GM23338 (cell line): ENCODE results near the gene HNRNPA2B1. TPM values are rescaled to one million over a fixed set of nuclear protein-coding genes. Genes with fewer than 3 reads are reported as not detected.
A peak's percentile ranks its signal among the peaks of the same experiment; 100 is the strongest.
"Not testable (repeated sequence)": the region's sequence is repeated elsewhere in the genome, so short reads cannot be mapped to it uniquely, and the experiment has no call there.

Source experiments
- ATAC-seq: fragments of 200-7000 bp; cut with Tn5 transposase; 3 replicates; pipeline ENCODE4 v1.9.1; 2020
- DNase-seq: peaks from one replicate; pipeline ENCODE4 v3.0.0-alpha.2; 2015; ENCODE audit warnings: low spot score
- H2AFZ ChIP-seq: fragments of 200-600 bp; sonication (generic); 2 replicates; pipeline ENCODE4 v1.8.0; 2016; ENCODE audit warnings: antibody characterized with exemption, mild to moderate bottlenecking, moderate library complexity
- H3F3A ChIP-seq: fragments of 200-600 bp; sonication (generic); replicated peaks from 2 replicates; pipeline ENCODE4 v1.8.0; 2017; ENCODE audit warnings: antibody characterized with exemption, mixed run types, low read depth
- H3K27ac ChIP-seq: fragments of 200-600 bp; sonication (generic); 2 replicates; pipeline ENCODE4 v1.6.1; 2016; ENCODE audit warnings: low read depth
- H3K27me3 ChIP-seq: fragments of 200-600 bp; sonication (generic); 2 replicates; pipeline ENCODE4 v1.8.0; 2016; ENCODE audit warnings: mild to moderate bottlenecking, mixed run types, moderate library complexity; ENCODE audit not compliant: insufficient read depth
- H3K36me3 ChIP-seq: fragments of 200-600 bp; sonication (generic); 2 replicates; pipeline ENCODE4 v1.8.0; 2016; ENCODE audit warnings: mild to moderate bottlenecking; ENCODE audit not compliant: insufficient read depth
- H3K4me1 ChIP-seq: fragments of 200-600 bp; sonication (generic); 2 replicates; pipeline ENCODE4 v1.8.0; 2016; ENCODE audit warnings: mild to moderate bottlenecking, moderate library complexity; ENCODE audit not compliant: insufficient read depth
- H3K4me2 ChIP-seq: fragments of 200-600 bp; sonication (generic); 2 replicates; pipeline ENCODE4 v1.7.1; 2017; ENCODE audit warnings: mixed run types
- H3K4me3 ChIP-seq: fragments of 200-600 bp; sonication (generic); 2 replicates; pipeline ENCODE4 v1.6.1; 2016; ENCODE audit warnings: mixed run types
- H3K79me2 ChIP-seq: fragments of 200-600 bp; sonication (generic); replicated peaks from 2 replicates; pipeline ENCODE4 v1.8.0; 2017; ENCODE audit warnings: mild to moderate bottlenecking; ENCODE audit not compliant: insufficient read depth
- H3K9me2 ChIP-seq: fragments of 200-600 bp; sonication (generic); 2 replicates; pipeline ENCODE4 v1.8.0; 2017; ENCODE audit not compliant: insufficient read depth
- H4K20me1 ChIP-seq: fragments of 200-600 bp; sonication (generic); replicated peaks from 2 replicates; pipeline ENCODE4 v1.8.0; 2017; ENCODE audit warnings: mild to moderate bottlenecking; ENCODE audit not compliant: insufficient read depth
- H3K27ac Mint-ChIP-seq: 2 replicates; pipeline ENCODE4 v1.8.0; 2020; ENCODE audit warnings: inconsistent platforms, mild to moderate bottlenecking, moderate library complexity, mixed read lengths
- H3K27me3 Mint-ChIP-seq: 3 replicates; pipeline ENCODE4 v1.8.0; 2022; ENCODE audit warnings: low read depth, mild to moderate bottlenecking, moderate library complexity, mixed read lengths, inconsistent platforms; ENCODE audit not compliant: insufficient read depth, poor library complexity
- H3K36me3 Mint-ChIP-seq: 3 replicates; pipeline ENCODE4 v1.8.0; 2021; ENCODE audit warnings: low read depth, mild to moderate bottlenecking, inconsistent platforms, moderate library complexity, mixed read lengths
- H3K4me1 Mint-ChIP-seq: 3 replicates; pipeline ENCODE4 v1.8.0; 2020; ENCODE audit warnings: mild to moderate bottlenecking, inconsistent platforms, mixed read lengths
- H3K4me3 Mint-ChIP-seq: 3 replicates; pipeline ENCODE4 v1.8.0; 2021; ENCODE audit warnings: moderate library complexity, mild to moderate bottlenecking, inconsistent platforms, mixed read lengths
- H3K9me3 Mint-ChIP-seq: 3 replicates; pipeline ENCODE4 v1.8.0; 2020; ENCODE audit warnings: moderate library complexity, mild to moderate bottlenecking, inconsistent platforms, mixed read lengths
- CTCF ChIP-seq, 2 experiments: fragments of 200-600 bp in 1 of 2; sonication (generic) in 1 of 2; conservative IDR thresholded peaks; 2 replicates each; pipeline versions ENCODE4 v1.5.1 to v1.6.1; 2016 to 2017; ENCODE audit warnings: antibody characterized with exemption in 2 of 2, low read depth in 2 of 2, mild to moderate bottlenecking in 2 of 2, moderate library complexity in 1 of 2
- EZH2 ChIP-seq: fragments of 200-600 bp; sonication (generic); IDR thresholded peaks from one replicate; pipeline ENCODE4 v1.8.0; 2017; ENCODE audit warnings: antibody characterized with exemption, mild to moderate bottlenecking, low read depth; ENCODE audit not compliant: unreplicated experiment
- NANOG ChIP-seq: IDR thresholded peaks from 2 replicates; pipeline ENCODE4 v1.6.1; 2016; ENCODE audit warnings: antibody characterized with exemption, borderline replicate concordance
- REST ChIP-seq: IDR thresholded peaks from one replicate; pipeline ENCODE4 v1.6.1; 2018; ENCODE audit warnings: antibody characterized with exemption; ENCODE audit not compliant: unreplicated experiment
- STAT1 ChIP-seq: IDR thresholded peaks from one replicate; pipeline ENCODE4 v1.6.1; 2016; ENCODE audit warnings: antibody characterized with exemption; ENCODE audit not compliant: unreplicated experiment
- ZNF114 ChIP-seq: fragments of 250-450 bp; sonication (Bioruptor Pico); IDR thresholded peaks from 2 replicates; pipeline ENCODE4 v1.5.0; 2020; ENCODE audit warnings: mild to moderate bottlenecking, moderate library complexity
- ZNF331 ChIP-seq: fragments of 250-450 bp; sonication (Bioruptor Pico); IDR thresholded peaks from 2 replicates; pipeline ENCODE4 v1.5.0; 2020; ENCODE audit warnings: low read depth, mild to moderate bottlenecking, moderate library complexity
- polyA plus RNA-seq: library from polyadenylated mRNA; unstranded; fragments of >200 nt; fragmentation: Nextera tagmentation; extraction: Ambion mirVana; gene quantifications from 2 replicates; pipeline ENCODE4 v1.2.1, GENCODE V29; 2016
- total RNA-seq: library from RNA; depleted of rRNA; stranded (reverse); fragments of >200 nt; shearing (Covaris generic); gene quantifications from 2 replicates; pipeline ENCODE4 v1.2.3, GENCODE V29; 2014

HNRNPA2B1 gene
- total and polyA plus RNA-seq, 2 experiments from 2014 or later, result 602 to 1,577 TPM

GRCh38 chr7:26195182-26195581 lies 5.4 kb downstream of the HNRNPA2B1 start:
- 0 out of 2 replicates have a peak overlapping the region, but pooled peaks have one; percentile 15 for H3K4me3 ChIP-seq
- peaks cover 89% of the 10 kb centered on the region for H3K79me2 ChIP-seq
- TF ChIP-seq EZH2 (no peak), REST (no peak), STAT1 (no peak), ZNF331 (CRISPR knock-in tag) (no peak), ZNF114 (CRISPR knock-in tag) (no peak), CTCF (conservative IDR thresholded peaks at IDR 0.05; ENCODE audit: low read depth in 2 of 2) (no peak), NANOG (no peak)
- Mint-ChIP-seq H3K9me3 (peaks cover 13% of the 10 kb centered on the region), H3K27ac (no peak overlapping the region), H3K36me3 (peaks cover 100% of the 10 kb centered on the region), H3K27me3 (peaks cover 57% of the 10 kb centered on the region), H3K4me3 (peak overlapping the region; percentile 100), H3K4me1 (peaks cover 62% of the 10 kb centered on the region)
- H3K4me1 ChIP-seq, result peaks cover 18% of the 10 kb centered on the region
- H2AFZ ChIP-seq, result no peak overlapping the region
- H3K9me2 ChIP-seq, result no peaks in the 10 kb centered on the region
- peaks cover 80% of the 10 kb centered on the region for H4K20me1 ChIP-seq
- H3K4me2 ChIP-seq, result no peak overlapping the region
- H3F3A ChIP-seq, result peaks cover 57% of the 10 kb centered on the region
- H3K27ac ChIP-seq, result peak overlapping the region; percentile 34; the same call in 1 of the 2 replicates
- peaks cover 89% of the 10 kb centered on the region for H3K36me3 ChIP-seq
- H3K27me3 ChIP-seq, result no peaks in the 10 kb centered on the region
- DNase-seq (no peak), ATAC-seq (no peak)

- H3K4me1 Mint-ChIP-seq, result peaks cover 64% of the 10 kb centered on the region
- Histone ChIP-seq H3K36me3 (peaks cover 93% of the 10 kb centered on the region), H3K27ac (peak overlapping the region; percentile 67; the same call in 1 of the 2 replicates), H4K20me1 (peaks cover 81% of the 10 kb centered on the region), H3K79me2 (peaks cover 85% of the 10 kb centered on the region), H3K4me1 (peaks cover 18% of the 10 kb centered on the region), H3F3A (peaks cover 58% of the 10 kb centered on the region)
- not testable (repeated sequence) for H3K9me2 ChIP-seq, DNase-seq, H3K27me3 ChIP-seq, H3K4me2 ChIP-seq, H3K4me3 ChIP-seq, ATAC-seq, H2AFZ ChIP-seq, H3K9me3 Mint-ChIP-seq
- H3K27me3 Mint-ChIP-seq, result peaks cover 53% of the 10 kb centered on the region
- peak overlapping the region; percentile 58; the same call in 2 of the 3 replicates for H3K4me3 Mint-ChIP-seq
- peak overlapping the region; percentile 92; the same call in 1 of the 2 replicates for H3K27ac Mint-ChIP-seq
- H3K36me3 Mint-ChIP-seq, result peaks cover 100% of the 10 kb centered on the region
These were observed 5.8 kb downstream of the HNRNPA2B1 start for GRCh38 chr7:26194764-26195163.
